Body of pancreas (tissue), 4 donors: ENCODE measurements around the gene WLS. TPM values are rescaled to one million over a fixed set of nuclear protein-coding genes. Genes with fewer than 3 reads are reported as not detected.

Experiments used
- ATAC-seq: fragments of 150-250 bp; one replicate; pipeline ENCODE4 v1.9.1; 2016
- DNase-seq, 4 donors: peaks; one replicate each; pipeline ENCODE4 v3.0.0-alpha.2; 2019
- H3K27ac ChIP-seq, 4 donors: fragments of 200-600 bp; sonication (generic); 1 replicate in 3 of 4; 2 replicates in 1 of 4; pipeline versions ENCODE4 v1.5.1 to v1.6.1; 2016 to 2019; ENCODE audit warnings: mild to moderate bottlenecking in 1 of 4, mixed read lengths in 1 of 4, moderate library complexity in 1 of 4
- H3K27me3 ChIP-seq, 2 donors: fragments of 200-600 bp; sonication (generic); one replicate each; pipeline ENCODE4 v1.6.0; 2016; ENCODE audit warnings: mild to moderate bottlenecking in 1 of 2
- H3K36me3 ChIP-seq, 2 donors: fragments of 200-600 bp; sonication (generic); replicated peaks in 1 of 2; 2 replicates each; pipeline ENCODE4 v1.5.1; 2016; ENCODE audit warnings: low read depth in 2 of 2; ENCODE audit not compliant: insufficient read depth in 1 of 2
- H3K4me1 ChIP-seq: fragments of 200-600 bp; sonication (generic); one replicate; pipeline ENCODE4 v1.6.0; 2016
- H3K4me3 ChIP-seq, 2 donors: fragments of 200-600 bp; sonication (generic); 1 replicate in 1 of 2; 2 replicates in 1 of 2; pipeline ENCODE4 v1.5.1; 2016 to 2019
- H3K9me3 ChIP-seq, 3 donors: fragments of 200-600 bp; sonication (generic); 1 replicate in 2 of 3; 2 replicates in 1 of 3; pipeline ENCODE4 v1.5.1; 2016
- POLR2A ChIP-seq, 3 donors: fragments of 450-650 bp; IDR thresholded peaks; one replicate each; pipeline ENCODE4 v1.6.1; 2016; ENCODE audit warnings: antibody characterized with exemption in 3 of 3, mild to moderate bottlenecking in 2 of 3
- WGBS, 2 donors: methylation state at CpG; one replicate each; pipeline ENCODE4 v1.1.5; 2017; 5-methylcytosine and 5-hydroxymethylcytosine counted together
- intact Hi-C: fragments of 100-400 bp; cut with DNase I; formaldehyde crosslinking; loops from one replicate; pipeline ENCODE4 v1.15.1; 2023
- total RNA-seq, 2 donors: library from RNA; depleted of rRNA; stranded (reverse); fragments of >200 nt; gene quantifications; one replicate each; pipeline ENCODE4 v1.1.0, GENCODE V29; 2016
- TF ChIP-seq, protein P1 (sequence below), 7 experiments: fragments of 450-650 bp in 4 of 7; fragments of 200-600 bp in 3 of 7; sonication (generic) in 3 of 7; IDR thresholded peaks; one replicate each; pipeline ENCODE4 v1.5.1; 2016 to 2019; ENCODE audit warnings: antibody characterized with exemption in 7 of 7

Gene WLS
- total RNA-seq, 2 donors from 2014 or later, result 39.6 to 73.4 TPM

DNA sequence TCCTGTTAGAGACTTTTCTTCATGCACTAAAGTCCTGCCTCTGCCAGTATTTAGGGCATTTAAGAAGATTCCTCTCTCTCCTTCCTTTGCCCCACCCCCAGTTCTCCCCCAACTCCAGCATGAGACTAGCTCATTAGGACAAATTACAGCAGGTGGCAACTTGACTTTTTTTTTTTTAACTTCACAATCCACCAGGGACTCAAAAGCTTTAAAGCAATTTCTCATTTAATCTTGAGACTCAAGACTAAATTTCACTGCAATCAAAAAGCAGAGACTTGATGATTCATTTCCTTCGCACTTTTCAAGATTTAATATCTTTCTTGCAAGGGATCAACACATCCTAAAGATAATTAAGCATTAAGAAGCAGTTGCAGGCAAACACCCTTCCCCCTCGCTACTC is 74.9 kb downstream of the WLS start:
- H3K4me1 ChIP-seq, result no peaks in the 10 kb centered on the region
- no peak overlapping the region for H3K27ac ChIP-seq
- H3K9me3 ChIP-seq, result no peaks in the 10 kb centered on the region
- H3K27me3 ChIP-seq, result no peaks in the 10 kb centered on the region
- 90 to 95% methylated on average over 2 of the region's 2 CpGs for WGBS, 2 donors
- intact Hi-C loops, result no loop called here
- TF ChIP-seq, protein P1, sequence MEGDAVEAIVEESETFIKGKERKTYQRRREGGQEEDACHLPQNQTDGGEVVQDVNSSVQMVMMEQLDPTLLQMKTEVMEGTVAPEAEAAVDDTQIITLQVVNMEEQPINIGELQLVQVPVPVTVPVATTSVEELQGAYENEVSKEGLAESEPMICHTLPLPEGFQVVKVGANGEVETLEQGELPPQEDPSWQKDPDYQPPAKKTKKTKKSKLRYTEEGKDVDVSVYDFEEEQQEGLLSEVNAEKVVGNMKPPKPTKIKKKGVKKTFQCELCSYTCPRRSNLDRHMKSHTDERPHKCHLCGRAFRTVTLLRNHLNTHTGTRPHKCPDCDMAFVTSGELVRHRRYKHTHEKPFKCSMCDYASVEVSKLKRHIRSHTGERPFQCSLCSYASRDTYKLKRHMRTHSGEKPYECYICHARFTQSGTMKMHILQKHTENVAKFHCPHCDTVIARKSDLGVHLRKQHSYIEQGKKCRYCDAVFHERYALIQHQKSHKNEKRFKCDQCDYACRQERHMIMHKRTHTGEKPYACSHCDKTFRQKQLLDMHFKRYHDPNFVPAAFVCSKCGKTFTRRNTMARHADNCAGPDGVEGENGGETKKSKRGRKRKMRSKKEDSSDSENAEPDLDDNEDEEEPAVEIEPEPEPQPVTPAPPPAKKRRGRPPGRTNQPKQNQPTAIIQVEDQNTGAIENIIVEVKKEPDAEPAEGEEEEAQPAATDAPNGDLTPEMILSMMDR (IDR thresholded peaks at IDR 0.05), result no peak
- TF ChIP-seq POLR2A (IDR thresholded peaks at IDR 0.05), result no peak
- H3K36me3 ChIP-seq, result peaks cover 0 to 7% of the 10 kb centered on the region in 2 donors
- no peak overlapping the region for H3K4me3 ChIP-seq
- no peak for DNase-seq
- ATAC-seq, result no peak

DNA sequence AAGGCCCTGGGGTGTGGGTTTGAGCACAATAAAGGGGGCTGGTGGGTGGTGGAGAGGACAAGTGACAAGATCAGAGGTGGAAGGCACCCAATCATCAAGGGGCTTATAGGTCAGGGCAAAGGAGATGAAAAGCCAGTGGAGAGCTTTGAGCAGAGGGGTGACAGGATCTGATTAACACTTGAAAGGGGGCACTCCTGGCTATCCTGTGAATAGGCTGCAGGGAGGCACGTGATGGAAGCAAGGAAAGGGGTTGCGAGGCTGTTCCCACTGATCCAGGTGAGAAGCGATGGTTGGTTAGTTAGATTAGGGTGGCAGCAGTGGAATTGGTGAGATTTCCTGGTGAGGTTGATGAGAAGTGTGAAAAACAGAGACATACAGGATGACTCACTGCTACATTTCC is 80.6 kb downstream of the WLS start:
- H3K4me3 ChIP-seq, result no peak overlapping the region
- H3K27me3 ChIP-seq, result no peaks in the 10 kb centered on the region
- H3K27ac ChIP-seq, result no peak overlapping the region
- no peak for ATAC-seq
- peaks cover 0 to 16% of the 10 kb centered on the region in 2 donors for H3K36me3 ChIP-seq
- no peak for TF ChIP-seq POLR2A (IDR thresholded peaks at IDR 0.05)
- TF ChIP-seq, protein P1 (IDR thresholded peaks at IDR 0.05), result no peak
- H3K9me3 ChIP-seq, result no peaks in the 10 kb centered on the region
- 92 to 100% methylated on average over 3 of the region's 3 CpGs for WGBS, 2 donors
- H3K4me1 ChIP-seq, result peaks cover 19% of the 10 kb centered on the region
- intact Hi-C loops, result no loop called here
- no peak for DNase-seq

DNA sequence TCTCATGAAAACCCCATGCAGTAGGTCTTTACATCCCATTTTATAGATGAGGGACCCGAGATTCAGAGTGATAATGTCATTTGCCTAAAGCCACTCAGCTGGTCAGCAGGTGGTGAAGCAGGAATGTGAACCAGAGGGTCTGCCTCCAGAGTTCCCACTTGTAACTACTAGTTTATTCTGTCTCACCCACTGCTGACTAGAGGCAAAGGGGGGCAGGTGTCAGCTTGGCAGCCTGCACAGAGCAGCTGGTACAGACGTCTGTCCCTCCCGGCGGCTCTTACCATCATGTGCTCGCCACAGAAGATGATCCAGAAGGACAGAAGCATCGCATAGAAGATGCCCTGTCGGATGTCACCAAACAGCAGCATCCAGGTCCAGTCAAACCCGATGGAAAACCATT is 82.4 kb downstream of the WLS start:
- DNase-seq (no peak), ATAC-seq (no peak)
- H3K9me3 ChIP-seq, result no peaks in the 10 kb centered on the region
- H3K27me3 ChIP-seq, result no peaks in the 10 kb centered on the region
- H3K27ac ChIP-seq, result no peak overlapping the region
- intact Hi-C loops, result no loop called here
- H3K4me3 ChIP-seq, result no peak overlapping the region
- TF ChIP-seq, protein P1 (IDR thresholded peaks at IDR 0.05), result no peak
- no peak for TF ChIP-seq POLR2A (IDR thresholded peaks at IDR 0.05)
- peaks cover 36% of the 10 kb centered on the region for H3K4me1 ChIP-seq
- H3K36me3 ChIP-seq, result peaks cover 0 to 16% of the 10 kb centered on the region in 2 donors
- WGBS, 2 donors, result 78 to 79% methylated on average over 8 of the region's 8 CpGs

DNA sequence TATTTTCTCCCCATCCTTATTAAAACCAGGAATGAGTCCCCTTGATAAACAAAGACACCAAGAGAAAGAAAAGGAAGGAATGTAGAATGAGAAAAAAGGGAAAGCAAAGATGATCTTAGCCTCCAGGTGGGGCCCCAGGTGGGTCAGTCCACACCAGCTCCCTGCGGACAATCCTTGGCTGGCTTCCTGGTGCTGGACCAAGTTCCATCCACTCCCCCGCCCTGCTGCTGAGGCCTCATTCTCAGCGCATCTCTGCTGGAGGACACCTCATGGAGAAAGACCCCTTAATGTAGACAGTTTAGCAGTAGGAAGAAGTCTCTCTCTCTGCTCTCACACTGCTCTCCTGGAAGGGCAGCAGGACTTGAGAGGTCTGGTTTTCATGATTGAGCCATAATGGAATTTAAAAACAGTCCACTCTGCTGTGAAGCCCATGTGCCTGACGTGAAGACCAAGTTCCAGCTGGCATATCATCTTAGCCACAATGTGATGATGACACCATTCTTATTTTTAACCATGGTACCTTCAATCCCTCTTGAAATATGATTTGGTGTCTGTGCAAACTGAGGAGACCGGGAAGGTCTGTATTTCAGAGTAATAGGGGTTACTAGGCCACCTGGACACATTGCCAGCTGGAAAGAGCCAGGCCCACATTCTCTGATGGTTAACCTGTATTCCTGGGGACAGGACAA is 83.1 kb downstream of the WLS start:
- Histone ChIP-seq H3K4me1 (peaks cover 43% of the 10 kb centered on the region), H3K27ac (peak overlapping the region in 1 of 4 donors; percentile 19), H3K4me3 (no peak overlapping the region), H3K27me3 (no peaks in the 10 kb centered on the region), H3K9me3 (no peaks in the 10 kb centered on the region), H3K36me3 (peaks cover 0 to 16% of the 10 kb centered on the region in 2 donors)
- DNase-seq, result no peak
- 90 to 96% methylated on average over 4 to 5 of the region's 5 CpGs for WGBS, 2 donors
- TF ChIP-seq, protein P1 (IDR thresholded peaks at IDR 0.05), result no peak
- TF ChIP-seq POLR2A (IDR thresholded peaks at IDR 0.05), result no peak
- intact Hi-C loops, result no loop called here
- no peak for ATAC-seq

DNA sequence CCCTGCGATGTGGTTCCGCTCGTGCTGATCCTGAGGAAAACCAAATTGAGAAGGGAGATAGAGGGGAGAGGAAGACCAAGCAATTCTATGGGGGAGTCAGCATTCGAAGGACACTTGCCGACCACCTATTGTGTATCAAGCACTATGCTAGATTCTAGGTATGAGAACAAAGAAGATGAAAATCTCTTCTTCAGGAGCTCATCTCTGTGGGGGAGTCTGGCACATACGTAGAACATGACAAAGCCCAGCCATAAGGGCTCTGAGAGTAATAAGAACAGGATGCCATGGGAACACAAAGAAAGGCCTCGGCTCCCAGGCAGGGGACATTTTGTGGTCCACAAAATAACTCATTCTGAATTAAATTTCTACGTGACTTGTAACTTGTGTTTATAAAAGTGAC is 83.7 kb downstream of the WLS start:
- TF ChIP-seq POLR2A (IDR thresholded peaks at IDR 0.05), result no peak
- TF ChIP-seq, protein P1 (IDR thresholded peaks at IDR 0.05), result no peak
- Histone ChIP-seq H3K9me3 (no peaks in the 10 kb centered on the region), H3K4me1 (peaks cover 49% of the 10 kb centered on the region), H3K27ac (peak overlapping the region in 2 of 4 donors; percentile 19 to 83), H3K27me3 (no peaks in the 10 kb centered on the region), H3K36me3 (peaks cover 0 to 16% of the 10 kb centered on the region in 2 donors), H3K4me3 (no peak overlapping the region)
- WGBS, 2 donors, result 88% methylated on average over 8 of the region's 8 CpGs
- intact Hi-C loops, result no loop called here
- ATAC-seq, result no peak
- DNase-seq, result no peak
